Measurements from ENCODE around the gene CDCP1.

GRCh38 chr3:45083023-45083422, 63.2 kb downstream of the CDCP1 start:
- TF ChIP-seq EZH2phosphoT487 (IDR thresholded peaks at IDR 0.05; ENCODE audit: insufficient read depth, low read depth) (no peak), EZH2 (IDR thresholded peaks at IDR 0.05; ENCODE audit: insufficient read depth, poor library complexity, severe bottlenecking) (no peak)

Data from GM23248 (cell line).